Loucy (cell line): ENCODE results near the gene STAT5B.

ENCODE experiments used
- CTCF ChIP-seq: fragments of 200-600 bp; sonication (generic); conservative IDR thresholded peaks from 2 replicates; pipeline ENCODE4 v1.5.1; 2014; ENCODE audit warnings: mild to moderate bottlenecking, antibody characterized with exemption, low read length
- EZH2phosphoT487 ChIP-seq: fragments of 200-600 bp; IDR thresholded peaks from 2 replicates; pipeline ENCODE4 v1.6.1; 2018; ENCODE audit warnings: antibody characterized with exemption, mild to moderate bottlenecking, moderate library complexity, borderline replicate concordance

GRCh38 chr17:42182927-42183734 is 93.1 kb downstream of the STAT5B start:
- TF ChIP-seq CTCF: no peak
- no peak for TF ChIP-seq EZH2phosphoT487
